ENCODE measurements around the gene BNIP2. TPM values are rescaled to one million over a fixed set of nuclear protein-coding genes. Genes with fewer than 3 reads are reported as not detected.

BNIP2 gene
- total RNA-seq, 1 experiment from 2014 or later, result 96.3 TPM

- intact Hi-C loops (cut with micrococcal nuclease; ENCODE audit: unreplicated experiment), result no loop called here
- TF ChIP-seq, protein P1, sequence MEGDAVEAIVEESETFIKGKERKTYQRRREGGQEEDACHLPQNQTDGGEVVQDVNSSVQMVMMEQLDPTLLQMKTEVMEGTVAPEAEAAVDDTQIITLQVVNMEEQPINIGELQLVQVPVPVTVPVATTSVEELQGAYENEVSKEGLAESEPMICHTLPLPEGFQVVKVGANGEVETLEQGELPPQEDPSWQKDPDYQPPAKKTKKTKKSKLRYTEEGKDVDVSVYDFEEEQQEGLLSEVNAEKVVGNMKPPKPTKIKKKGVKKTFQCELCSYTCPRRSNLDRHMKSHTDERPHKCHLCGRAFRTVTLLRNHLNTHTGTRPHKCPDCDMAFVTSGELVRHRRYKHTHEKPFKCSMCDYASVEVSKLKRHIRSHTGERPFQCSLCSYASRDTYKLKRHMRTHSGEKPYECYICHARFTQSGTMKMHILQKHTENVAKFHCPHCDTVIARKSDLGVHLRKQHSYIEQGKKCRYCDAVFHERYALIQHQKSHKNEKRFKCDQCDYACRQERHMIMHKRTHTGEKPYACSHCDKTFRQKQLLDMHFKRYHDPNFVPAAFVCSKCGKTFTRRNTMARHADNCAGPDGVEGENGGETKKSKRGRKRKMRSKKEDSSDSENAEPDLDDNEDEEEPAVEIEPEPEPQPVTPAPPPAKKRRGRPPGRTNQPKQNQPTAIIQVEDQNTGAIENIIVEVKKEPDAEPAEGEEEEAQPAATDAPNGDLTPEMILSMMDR (IDR thresholded peaks at IDR 0.05; ENCODE audit: unreplicated experiment), result no peak
- H3K4me1 Mint-ChIP-seq (ENCODE audit: low read depth, unreplicated experiment), result peaks cover 29% of the 10 kb centered on the region
- DNase-seq, result no peak
- H3K27me3 Mint-ChIP-seq (ENCODE audit: unreplicated experiment), result no peaks in the 10 kb centered on the region
- H3K27ac Mint-ChIP-seq (ENCODE audit: unreplicated experiment), result peak overlapping the region; percentile 39
- BruUV-seq (replicated peaks), result no TSS peak
- CTCF ChIA-PET, result no interaction called here
- H3K36me3 Mint-ChIP-seq (ENCODE audit: insufficient read depth, unreplicated experiment), result peaks cover 10% of the 10 kb centered on the region
- H3K9me3 Mint-ChIP-seq (ENCODE audit: low read depth, unreplicated experiment), result no peaks in the 10 kb centered on the region
- H3K4me3 Mint-ChIP-seq (ENCODE audit: low read depth, unreplicated experiment), result no peak overlapping the region
Observed at GRCh38 chr15:59618406-59618805, 70.7 kb downstream of the BNIP2 start.

DNA sequence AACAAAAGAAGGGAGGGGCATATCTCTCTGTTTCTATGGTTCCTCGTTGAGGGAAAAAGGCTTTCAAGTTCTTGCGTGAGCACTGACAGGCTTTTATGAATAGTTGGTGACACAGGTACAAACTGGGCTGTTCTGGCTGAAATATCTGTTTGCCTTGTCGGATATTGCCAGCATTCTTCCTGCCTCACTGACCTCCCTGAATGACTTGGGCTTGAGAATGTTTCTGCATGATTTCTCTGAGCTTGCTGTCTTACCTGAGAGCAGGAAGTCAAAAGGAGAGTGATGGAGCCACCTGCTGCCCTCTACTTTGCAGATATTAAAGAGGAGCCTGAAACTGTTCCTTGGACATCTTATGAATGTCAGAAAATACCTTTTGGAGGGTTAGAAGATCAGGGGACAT is 72.7 kb downstream of the BNIP2 start:
- Mint-ChIP-seq H3K9me3 (ENCODE audit: low read depth, unreplicated experiment) (no peaks in the 10 kb centered on the region), H3K36me3 (ENCODE audit: insufficient read depth, unreplicated experiment) (peaks cover 23% of the 10 kb centered on the region), H3K4me1 (ENCODE audit: low read depth, unreplicated experiment) (peaks cover 47% of the 10 kb centered on the region), H3K27me3 (ENCODE audit: unreplicated experiment) (no peaks in the 10 kb centered on the region), H3K4me3 (ENCODE audit: low read depth, unreplicated experiment) (peak overlapping the region; percentile 10), H3K27ac (ENCODE audit: unreplicated experiment) (peak overlapping the region; percentile 70)
- BruUV-seq (replicated peaks), result no TSS peak
- TF ChIP-seq, protein P1 (IDR thresholded peaks at IDR 0.05; ENCODE audit: unreplicated experiment), result peak; percentile 31
- CTCF ChIA-PET, result interaction anchor here (1.3 to 3.6 kb wide), 7 partner anchors 22 to 87 kb away, joined by 3 to 81 read pairs (median 7); no protein-coding TSS in a partner anchor
- DNase-seq, result peak; percentile 50
- intact Hi-C loops (cut with micrococcal nuclease; ENCODE audit: unreplicated experiment), result loop anchor here (1.0 to 2.0 kb wide), 2 partner anchors 46 to 83 kb away; no protein-coding TSS in a partner anchor

- Mint-ChIP-seq H3K27me3 (ENCODE audit: unreplicated experiment) (peaks cover 6% of the 10 kb centered on the region), H3K9me3 (ENCODE audit: low read depth, unreplicated experiment) (peaks cover 3% of the 10 kb centered on the region), H3K36me3 (ENCODE audit: insufficient read depth, unreplicated experiment) (peaks cover 28% of the 10 kb centered on the region), H3K4me1 (ENCODE audit: low read depth, unreplicated experiment) (peaks cover 54% of the 10 kb centered on the region), H3K4me3 (ENCODE audit: low read depth, unreplicated experiment) (peak overlapping the region; percentile 10), H3K27ac (ENCODE audit: unreplicated experiment) (peak overlapping the region; percentile 70)
- intact Hi-C loops (cut with micrococcal nuclease; ENCODE audit: unreplicated experiment), result loop anchor here (1.0 to 2.0 kb wide), 2 partner anchors 45 to 82 kb away; no protein-coding TSS in a partner anchor
- BruUV-seq (replicated peaks), result no TSS peak
- CTCF ChIA-PET, result interaction anchor here (1.5 to 3.6 kb wide), 4 partner anchors 62 to 86 kb away, joined by 7 to 81 read pairs (median 14); no protein-coding TSS in a partner anchor
- TF ChIP-seq, protein P1 (IDR thresholded peaks at IDR 0.05; ENCODE audit: unreplicated experiment), result no peak
- no peak for DNase-seq
Observed at GRCh38 chr15:59615661-59616060, 73.5 kb downstream of the BNIP2 start.

GRCh38 chr15:59614153-59614552 is 75.0 kb downstream of the BNIP2 start:
- no peak for DNase-seq
- TF ChIP-seq, protein P1 (IDR thresholded peaks at IDR 0.05; ENCODE audit: unreplicated experiment), result no peak
- CTCF ChIA-PET, result interaction anchor here (3.6 kb wide), 1 partner anchor 82 kb away, joined by 81 read pairs; no protein-coding TSS in a partner anchor
- no TSS peak for BruUV-seq (replicated peaks)
- Mint-ChIP-seq H3K27ac (ENCODE audit: unreplicated experiment) (no peak overlapping the region), H3K36me3 (ENCODE audit: insufficient read depth, unreplicated experiment) (peaks cover 23% of the 10 kb centered on the region), H3K4me3 (ENCODE audit: low read depth, unreplicated experiment) (no peak overlapping the region), H3K9me3 (ENCODE audit: low read depth, unreplicated experiment) (peaks cover 7% of the 10 kb centered on the region), H3K27me3 (ENCODE audit: unreplicated experiment) (peaks cover 7% of the 10 kb centered on the region), H3K4me1 (ENCODE audit: low read depth, unreplicated experiment) (peaks cover 61% of the 10 kb centered on the region)
- intact Hi-C loops (cut with micrococcal nuclease; ENCODE audit: unreplicated experiment), result no loop called here
